ENCODE data around the gene SENP2.

GRCh38 chr3:185623939-185624665, 38.0 kb downstream of the SENP2 start:
- TF ChIP-seq CTCF (IDR thresholded peaks at IDR 0.05) (no peak), FOXJ3 (CRISPR knock-in tag; IDR thresholded peaks at IDR 0.05; ENCODE audit: borderline replicate concordance) (no peak), ZNF281 (CRISPR knock-in tag; IDR thresholded peaks at IDR 0.05) (no peak), ETV6 (CRISPR knock-in tag; IDR thresholded peaks at IDR 0.05) (no peak), ESRRA (CRISPR knock-in tag; IDR thresholded peaks at IDR 0.05; ENCODE audit: borderline replicate concordance) (no peak), ELF4 (CRISPR knock-in tag; IDR thresholded peaks at IDR 0.05; ENCODE audit: low read depth) (no peak), MAX (CRISPR knock-in tag; IDR thresholded peaks at IDR 0.05) (no peak), PRDM15 (CRISPR knock-in tag; IDR thresholded peaks at IDR 0.05) (no peak), CBFB (CRISPR knock-in tag; IDR thresholded peaks at IDR 0.05; ENCODE audit: low read depth) (no peak)
